Trophoblast cell (in vitro differentiated cells and primary cell): Measurements from ENCODE around the gene GCKR.

Experiments
- DNase-seq, 2 donors: peaks; one replicate each; pipeline ENCODE4 v3.0.0-alpha.2; 2016
- H2AFZ ChIP-seq: 2 replicates; pipeline ENCODE4 v1.6.1; 2013; ENCODE audit warnings: low read length, moderate library complexity, mild to moderate bottlenecking; ENCODE audit not compliant: insufficient read depth, poor library complexity
- H2AK5ac ChIP-seq: 2 replicates; pipeline ENCODE4 v1.6.1; 2013; ENCODE audit warnings: mild to moderate bottlenecking, low read length
- H2BK120ac ChIP-seq: 2 replicates; pipeline ENCODE4 v1.6.1; 2013; ENCODE audit warnings: low read length, mild to moderate bottlenecking, moderate library complexity; ENCODE audit not compliant: insufficient read depth, poor library complexity
- H2BK12ac ChIP-seq: 2 replicates; pipeline ENCODE4 v1.6.1; 2013; ENCODE audit warnings: mild to moderate bottlenecking, low read length, moderate library complexity
- H2BK5ac ChIP-seq: 2 replicates; pipeline ENCODE4 v1.6.1; 2013; ENCODE audit warnings: low read length, low read depth, moderate library complexity, mild to moderate bottlenecking; ENCODE audit not compliant: poor library complexity
- H3K14ac ChIP-seq: 2 replicates; pipeline ENCODE4 v1.6.1; 2013; ENCODE audit warnings: mild to moderate bottlenecking, low read length
- H3K18ac ChIP-seq: 2 replicates; pipeline ENCODE4 v1.6.1; 2013; ENCODE audit warnings: mild to moderate bottlenecking, low read length
- H3K23ac ChIP-seq: 2 replicates; pipeline ENCODE4 v1.6.1; 2013; ENCODE audit warnings: low read length
- H3K27ac ChIP-seq: 2 replicates; pipeline ENCODE4 v1.5.1; 2013; ENCODE audit warnings: low read depth, mild to moderate bottlenecking, inconsistent platforms, low read length, moderate library complexity
- H3K27me3 ChIP-seq: 2 replicates; pipeline ENCODE4 v1.6.1; 2013; ENCODE audit warnings: inconsistent platforms, mild to moderate bottlenecking, low read length, moderate library complexity; ENCODE audit not compliant: insufficient read depth
- H3K36me3 ChIP-seq, 2 experiments: 1 replicate in 1 of 2; 2 replicates in 1 of 2; pipeline ENCODE4 v1.6.1; 2013; ENCODE audit warnings: low read length in 2 of 2, mild to moderate bottlenecking in 2 of 2, moderate library complexity in 1 of 2; ENCODE audit not compliant: insufficient read depth in 2 of 2, control insufficient read depth in 1 of 2
- H3K4ac ChIP-seq: 2 replicates; pipeline ENCODE4 v1.6.1; 2013; ENCODE audit warnings: low read depth, mild to moderate bottlenecking, low read length, moderate library complexity
- H3K4me1 ChIP-seq, 2 experiments: 1 replicate in 1 of 2; 2 replicates in 1 of 2; pipeline ENCODE4 v1.6.1; 2013; ENCODE audit warnings: low read length in 2 of 2, mild to moderate bottlenecking in 2 of 2, moderate library complexity in 1 of 2; ENCODE audit not compliant: insufficient read depth in 2 of 2, control insufficient read depth in 1 of 2
- H3K4me2 ChIP-seq: 2 replicates; pipeline ENCODE4 v1.6.1; 2013; ENCODE audit warnings: inconsistent platforms, mild to moderate bottlenecking, low read length, moderate library complexity
- H3K4me3 ChIP-seq: 2 replicates; pipeline ENCODE4 v1.5.1; 2013; ENCODE audit warnings: mild to moderate bottlenecking, low read depth, low read length, inconsistent platforms
- H3K79me1 ChIP-seq: one replicate; pipeline ENCODE4 v1.6.1; 2013; ENCODE audit warnings: low read length
- H3K79me2 ChIP-seq: 2 replicates; pipeline ENCODE4 v1.6.1; 2013; ENCODE audit warnings: low read length, mild to moderate bottlenecking; ENCODE audit not compliant: control insufficient read depth, insufficient read depth, poor library complexity
- H3K9ac ChIP-seq: 2 replicates; pipeline ENCODE4 v1.6.1; 2013; ENCODE audit warnings: mild to moderate bottlenecking, low read length
- H3K9me3 ChIP-seq: 2 replicates; pipeline ENCODE4 v1.6.1; 2013; ENCODE audit warnings: low read depth, mild to moderate bottlenecking, control low read depth, inconsistent platforms, low read length; ENCODE audit not compliant: insufficient read depth
- H4K12ac ChIP-seq: 2 replicates; pipeline ENCODE4 v1.6.1; 2013; ENCODE audit warnings: low read depth, mild to moderate bottlenecking, low read length, moderate library complexity
- H4K8ac ChIP-seq: 2 replicates; pipeline ENCODE4 v1.6.1; 2013; ENCODE audit warnings: low read depth, mild to moderate bottlenecking, low read length, moderate library complexity
- H4K91ac ChIP-seq: one replicate; pipeline ENCODE4 v1.6.1; 2013; ENCODE audit warnings: low read depth, mild to moderate bottlenecking, low read length, moderate library complexity
- WGBS: extraction: QIAGEN DNeasy Blood & Tissue Kit; methylation state at CpG from one replicate; pipeline ENCODE4 v1.1.7; 2013; ENCODE audit warnings: missing lambda C conversion rate; ENCODE audit not compliant: insufficient read length, insufficient coverage; ENCODE audit errors: extremely low coverage; 5-methylcytosine and 5-hydroxymethylcytosine counted together

The GCKR gene

DNA sequence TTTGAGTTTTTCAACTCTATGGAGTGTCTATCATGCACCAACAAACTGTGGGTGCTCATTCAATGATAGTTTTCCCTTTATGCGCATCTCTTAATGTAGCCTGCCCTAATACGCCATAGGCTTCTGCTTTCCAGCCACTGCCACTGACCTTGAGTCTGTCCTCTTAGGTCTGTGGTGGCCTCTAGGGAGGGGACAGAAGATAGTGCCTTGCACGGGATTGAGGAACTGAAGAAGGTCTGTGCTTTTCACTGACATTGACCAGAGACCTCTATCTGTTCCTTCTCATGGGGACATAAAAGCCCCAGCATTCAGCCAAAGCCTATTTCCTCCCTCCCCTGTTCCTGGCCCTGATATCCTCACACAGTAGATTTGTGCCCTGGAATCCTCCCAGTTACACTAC lies 2.3 kb downstream of the GCKR start:
- Histone ChIP-seq H3K4me3 (no peak overlapping the region), H3K27me3 (peaks cover 23% of the 10 kb centered on the region), H4K8ac (no peak overlapping the region), H3K79me1 (no peaks in the 10 kb centered on the region), H2BK120ac (no peak overlapping the region), H4K12ac (no peak overlapping the region), H2BK12ac (no peak overlapping the region), H3K4me1 (peaks cover 4 to 6% of the 10 kb centered on the region in 2 experiments), H3K9me3 (peaks cover 6% of the 10 kb centered on the region), H3K36me3 (no peaks in the 10 kb centered on the region), H3K18ac (no peak overlapping the region), H3K14ac (no peak overlapping the region), H3K27ac (no peak overlapping the region), H3K4ac (no peak overlapping the region), H3K23ac (no peak overlapping the region), H3K9ac (no peak overlapping the region), H3K4me2 (no peak overlapping the region), H4K91ac (no peak overlapping the region), H2AFZ (no peak overlapping the region), H2AK5ac (no peak overlapping the region), H3K79me2 (no peaks in the 10 kb centered on the region), H2BK5ac (no peak overlapping the region)
- DNase-seq: no peak
- no CpG with 5 or more reads among the region's 3 CpGs for WGBS

DNA sequence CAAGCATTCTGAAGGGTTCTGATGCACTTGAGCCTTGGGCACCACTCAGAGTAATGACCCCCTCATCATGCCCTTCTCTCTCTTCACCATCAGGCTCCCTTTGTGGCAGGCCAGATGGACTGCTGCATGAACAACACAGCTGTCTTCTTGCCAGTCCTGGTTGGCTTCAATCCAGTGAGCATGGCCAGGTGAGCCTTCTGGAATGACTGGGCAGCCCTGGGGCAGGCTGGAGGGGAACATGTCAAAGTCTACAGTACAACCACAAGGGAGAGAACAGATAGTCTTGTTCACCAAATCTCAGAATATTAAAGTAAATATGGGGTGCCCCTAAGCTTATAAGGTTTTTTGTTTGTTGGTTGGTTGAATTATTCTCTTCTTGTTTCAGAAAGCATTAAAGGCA lies 4.4 kb downstream of the GCKR start:
- H3K9ac ChIP-seq: no peak overlapping the region
- H3K18ac ChIP-seq: no peak overlapping the region
- no peak overlapping the region for H2AK5ac ChIP-seq
- H2BK120ac ChIP-seq: no peak overlapping the region
- H4K12ac ChIP-seq: no peak overlapping the region
- no peaks in the 10 kb centered on the region for H3K79me2 ChIP-seq
- H3K36me3 ChIP-seq: no peaks in the 10 kb centered on the region
- no peaks in the 10 kb centered on the region for H3K4me1 ChIP-seq
- H4K91ac ChIP-seq: no peak overlapping the region
- H3K27ac ChIP-seq: no peak overlapping the region
- H3K27me3 ChIP-seq: peaks cover 7% of the 10 kb centered on the region
- H2AFZ ChIP-seq: no peak overlapping the region
- H3K4me3 ChIP-seq: no peak overlapping the region
- H2BK12ac ChIP-seq: no peak overlapping the region
- H3K4me2 ChIP-seq: no peak overlapping the region
- no peak overlapping the region for H3K14ac ChIP-seq
- H3K4ac ChIP-seq: no peak overlapping the region
- no peak overlapping the region for H2BK5ac ChIP-seq
- H3K9me3 ChIP-seq: peaks cover 4% of the 10 kb centered on the region
- no peak overlapping the region for H3K23ac ChIP-seq
- no peak overlapping the region for H4K8ac ChIP-seq
- no peak for DNase-seq
- H3K79me1 ChIP-seq: no peaks in the 10 kb centered on the region

DNA sequence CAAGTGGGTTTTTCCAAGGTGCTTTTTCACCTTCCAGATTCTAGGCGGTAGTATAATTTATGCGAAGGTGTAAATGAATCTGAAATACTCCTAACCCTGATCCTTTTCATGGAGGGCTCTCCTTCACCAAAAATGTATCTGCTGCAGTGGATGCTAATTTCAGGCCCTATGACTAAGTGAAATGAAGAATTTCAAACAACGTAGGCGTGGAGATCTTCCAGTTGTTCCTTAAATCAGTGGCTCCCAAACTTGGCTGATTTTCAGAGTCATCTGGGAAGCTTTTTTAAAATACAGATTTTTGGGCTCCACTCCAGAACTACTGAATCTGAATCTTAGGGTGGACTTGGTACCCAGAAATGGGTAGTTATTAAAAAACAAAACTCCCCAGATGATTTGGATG lies 5.5 kb downstream of the GCKR start:
- H3K14ac ChIP-seq: no peak overlapping the region
- H2BK120ac ChIP-seq: no peak overlapping the region
- H3K79me2 ChIP-seq: no peaks in the 10 kb centered on the region
- no peaks in the 10 kb centered on the region for H3K79me1 ChIP-seq
- WGBS: no CpG with 5 or more reads among the region's 4 CpGs
- H3K18ac ChIP-seq: no peak overlapping the region
- peaks cover 5% of the 10 kb centered on the region for H3K9me3 ChIP-seq
- no peak overlapping the region for H3K4ac ChIP-seq
- no peak overlapping the region for H3K4me3 ChIP-seq
- H3K4me2 ChIP-seq: no peak overlapping the region
- no peaks in the 10 kb centered on the region for H3K36me3 ChIP-seq
- H2BK12ac ChIP-seq: no peak overlapping the region
- H2BK5ac ChIP-seq: no peak overlapping the region
- H4K12ac ChIP-seq: no peak overlapping the region
- no peaks in the 10 kb centered on the region for H3K4me1 ChIP-seq
- H2AFZ ChIP-seq: no peak overlapping the region
- H3K27me3 ChIP-seq: no peaks in the 10 kb centered on the region
- H4K91ac ChIP-seq: no peak overlapping the region
- no peak for DNase-seq
- no peak overlapping the region for H3K27ac ChIP-seq
- H2AK5ac ChIP-seq: no peak overlapping the region
- no peak overlapping the region for H3K9ac ChIP-seq
- H4K8ac ChIP-seq: no peak overlapping the region
- no peak overlapping the region for H3K23ac ChIP-seq

DNA sequence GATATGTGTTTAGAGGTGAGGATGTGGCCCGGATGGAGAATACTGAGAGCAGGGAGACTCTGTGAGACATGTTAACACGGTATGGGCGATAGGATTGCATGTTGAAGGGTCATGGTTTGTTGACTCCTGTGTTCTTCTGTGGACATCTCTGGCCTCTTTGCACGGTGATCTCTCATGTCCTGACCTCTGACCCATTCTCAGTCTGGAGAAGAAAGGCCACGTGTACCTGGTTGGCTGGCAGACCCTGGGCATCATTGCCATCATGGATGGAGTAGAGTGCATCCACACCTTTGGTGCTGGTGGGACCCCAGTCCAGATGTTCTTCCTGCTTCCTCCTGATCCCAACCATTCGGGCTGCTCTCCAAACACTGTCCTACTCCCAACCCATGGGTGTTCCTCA lies 9.9 kb downstream of the GCKR start:
- H3K9ac ChIP-seq: no peak overlapping the region
- no peak for DNase-seq
- no peak overlapping the region for H3K4me3 ChIP-seq
- WGBS: no CpG with 5 or more reads among the region's 6 CpGs
- H3K27ac ChIP-seq: no peak overlapping the region
- no peak overlapping the region for H3K4me2 ChIP-seq
- H3K18ac ChIP-seq: no peak overlapping the region
- peaks cover 5% of the 10 kb centered on the region for H3K9me3 ChIP-seq
- no peaks in the 10 kb centered on the region for H3K36me3 ChIP-seq
- H3K27me3 ChIP-seq: no peaks in the 10 kb centered on the region
- no peak overlapping the region for H2BK5ac ChIP-seq
- no peak overlapping the region for H3K14ac ChIP-seq
- no peaks in the 10 kb centered on the region for H3K79me2 ChIP-seq
- no peak overlapping the region for H2AFZ ChIP-seq
- no peak overlapping the region for H3K23ac ChIP-seq
- H4K91ac ChIP-seq: no peak overlapping the region
- no peak overlapping the region for H4K8ac ChIP-seq
- no peak overlapping the region for H2BK12ac ChIP-seq
- no peak overlapping the region for H3K4ac ChIP-seq
- H2AK5ac ChIP-seq: no peak overlapping the region
- H2BK120ac ChIP-seq: no peak overlapping the region
- no peaks in the 10 kb centered on the region for H3K79me1 ChIP-seq
- no peaks in the 10 kb centered on the region for H3K4me1 ChIP-seq
- H4K12ac ChIP-seq: no peak overlapping the region

DNA sequence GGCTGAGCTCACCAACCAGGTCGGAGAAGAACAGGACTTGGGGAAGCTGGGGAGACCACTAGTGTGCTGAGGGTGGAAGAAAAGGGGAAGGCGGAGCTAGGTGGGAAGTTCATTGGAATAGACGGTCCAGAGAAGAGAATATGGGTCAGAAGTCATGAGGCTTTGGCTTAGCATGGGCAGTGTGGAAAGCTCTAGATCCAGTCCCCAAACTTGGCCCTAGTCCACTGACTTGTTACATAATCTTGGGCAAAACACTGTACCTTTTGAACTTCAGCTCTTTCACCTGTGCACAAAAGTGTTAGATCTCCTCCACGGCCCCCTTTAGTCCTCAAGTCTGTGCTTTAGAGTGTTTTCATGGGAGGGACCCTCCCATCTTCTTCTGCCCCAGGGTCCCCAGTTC lies 10.7 kb downstream of the GCKR start:
- Histone ChIP-seq H3K27ac (no peak overlapping the region), H4K8ac (no peak overlapping the region), H3K23ac (no peak overlapping the region), H2BK5ac (no peak overlapping the region), H3K36me3 (no peaks in the 10 kb centered on the region), H2BK12ac (no peak overlapping the region), H2AK5ac (no peak overlapping the region), H3K14ac (no peak overlapping the region), H3K4me3 (no peak overlapping the region), H2AFZ (no peak overlapping the region), H3K4me2 (no peak overlapping the region), H3K27me3 (no peaks in the 10 kb centered on the region), H4K91ac (no peak overlapping the region), H2BK120ac (no peak overlapping the region), H3K79me2 (no peaks in the 10 kb centered on the region), H3K9me3 (peaks cover 5% of the 10 kb centered on the region), H3K9ac (no peak overlapping the region), H4K12ac (no peak overlapping the region), H3K18ac (no peak overlapping the region), H3K4ac (no peak overlapping the region), H3K4me1 (no peaks in the 10 kb centered on the region), H3K79me1 (no peaks in the 10 kb centered on the region)
- no CpG with 5 or more reads among the region's 4 CpGs for WGBS
- no peak for DNase-seq
